ENCODE results near the gene IL2RA.
"Not testable (repeated sequence)": the region's sequence is repeated elsewhere in the genome, so short reads cannot be mapped to it uniquely, and the experiment has no call there.

IL2RA gene

GRCh38 chr10:6056411-6057135 lies 5.6 kb downstream of the IL2RA start:
- DNase-seq, result no peak

- no peak for DNase-seq
These were observed 6.2 kb downstream of the IL2RA start for GRCh38 chr10:6055929-6056328.

GRCh38 chr10:6054884-6055283 lies 7.3 kb downstream of the IL2RA start:
- DNase-seq, result no peak

- DNase-seq, result no peak
These were observed 8.1 kb downstream of the IL2RA start for GRCh38 chr10:6053816-6054631.

- DNase-seq, result no peak
These were observed 8.9 kb downstream of the IL2RA start for GRCh38 chr10:6053303-6053702.

GRCh38 chr10:6052247-6053221 lies 9.6 kb downstream of the IL2RA start:
- no peak for DNase-seq

GRCh38 chr10:6050801-6051445 lies 11.2 kb downstream of the IL2RA start:
- DNase-seq, result no peak

- DNase-seq, result no peak
These were observed 13.2 kb downstream of the IL2RA start for GRCh38 chr10:6049031-6049400.

GRCh38 chr10:6048281-6049030 lies 13.7 kb downstream of the IL2RA start:
- no peak for DNase-seq

- DNase-seq, result no peak
These were observed 14.3 kb downstream of the IL2RA start for GRCh38 chr10:6047847-6048246.

GRCh38 chr10:6046773-6047611 lies 15.2 kb downstream of the IL2RA start:
- no peak for DNase-seq

- no peak for DNase-seq
These were observed 16.0 kb downstream of the IL2RA start for GRCh38 chr10:6045878-6046772.

GRCh38 chr10:6045314-6045848 lies 16.8 kb downstream of the IL2RA start:
- no peak for DNase-seq

GRCh38 chr10:6044751-6045313 lies 17.3 kb downstream of the IL2RA start:
- no peak for DNase-seq

GRCh38 chr10:6044060-6044459 lies 18.1 kb downstream of the IL2RA start:
- no peak for DNase-seq

GRCh38 chr10:6043377-6043776 lies 18.8 kb downstream of the IL2RA start:
- not testable (repeated sequence) for DNase-seq

- DNase-seq, result no peak
These were observed 22.0 kb downstream of the IL2RA start for GRCh38 chr10:6040205-6040604.

GRCh38 chr10:6039711-6040110 lies 22.5 kb downstream of the IL2RA start:
- no peak for DNase-seq

- DNase-seq, result no peak
These were observed 24.0 kb downstream of the IL2RA start for GRCh38 chr10:6038071-6038631.

Data from NCI-H1417 treated with DMSO at 0.1 percent for 48 hours (cell line).